ENCODE measurements around the gene GSTM2.

The GSTM2 gene

GRCh38 chr1:109624201-109625010, 43.5 kb upstream of the GSTM2 start:
- H3K4me3 ChIP-seq (ENCODE audit: low read length) = no peak overlapping the region
- H3K4me1 ChIP-seq (ENCODE audit: insufficient read depth, low read length) = no peaks in the 10 kb centered on the region
- H3K36me3 ChIP-seq (ENCODE audit: insufficient read depth, low read depth, low read length) = peaks cover 35% of the 10 kb centered on the region

GRCh38 chr1:109625176-109625575, 42.7 kb upstream of the GSTM2 start:
- Histone ChIP-seq H3K27ac (ENCODE audit: low read length) (no peak overlapping the region), H3K9me3 (ENCODE audit: insufficient read depth, low read depth, low read length) (no peaks in the 10 kb centered on the region), H3K36me3 (ENCODE audit: insufficient read depth, low read depth, low read length) (peaks cover 40% of the 10 kb centered on the region), H3K27me3 (ENCODE audit: insufficient read depth, low read length) (no peaks in the 10 kb centered on the region), H3K4me3 (ENCODE audit: low read length) (no peak overlapping the region), H3K9ac (ENCODE audit: low read depth, low read length) (no peak overlapping the region), H3K4me1 (ENCODE audit: insufficient read depth, low read length) (no peaks in the 10 kb centered on the region)

More at GRCh38 chr1:109624201-109625010, 43.5 kb upstream of the GSTM2 start:
- no peak overlapping the region for H3K9ac ChIP-seq (ENCODE audit: low read depth, low read length)
- H3K9me3 ChIP-seq (ENCODE audit: insufficient read depth, low read depth, low read length) = no peaks in the 10 kb centered on the region
- no peaks in the 10 kb centered on the region for H3K27me3 ChIP-seq (ENCODE audit: insufficient read depth, low read length)
- no peak overlapping the region for H3K27ac ChIP-seq (ENCODE audit: low read length)

DNA sequence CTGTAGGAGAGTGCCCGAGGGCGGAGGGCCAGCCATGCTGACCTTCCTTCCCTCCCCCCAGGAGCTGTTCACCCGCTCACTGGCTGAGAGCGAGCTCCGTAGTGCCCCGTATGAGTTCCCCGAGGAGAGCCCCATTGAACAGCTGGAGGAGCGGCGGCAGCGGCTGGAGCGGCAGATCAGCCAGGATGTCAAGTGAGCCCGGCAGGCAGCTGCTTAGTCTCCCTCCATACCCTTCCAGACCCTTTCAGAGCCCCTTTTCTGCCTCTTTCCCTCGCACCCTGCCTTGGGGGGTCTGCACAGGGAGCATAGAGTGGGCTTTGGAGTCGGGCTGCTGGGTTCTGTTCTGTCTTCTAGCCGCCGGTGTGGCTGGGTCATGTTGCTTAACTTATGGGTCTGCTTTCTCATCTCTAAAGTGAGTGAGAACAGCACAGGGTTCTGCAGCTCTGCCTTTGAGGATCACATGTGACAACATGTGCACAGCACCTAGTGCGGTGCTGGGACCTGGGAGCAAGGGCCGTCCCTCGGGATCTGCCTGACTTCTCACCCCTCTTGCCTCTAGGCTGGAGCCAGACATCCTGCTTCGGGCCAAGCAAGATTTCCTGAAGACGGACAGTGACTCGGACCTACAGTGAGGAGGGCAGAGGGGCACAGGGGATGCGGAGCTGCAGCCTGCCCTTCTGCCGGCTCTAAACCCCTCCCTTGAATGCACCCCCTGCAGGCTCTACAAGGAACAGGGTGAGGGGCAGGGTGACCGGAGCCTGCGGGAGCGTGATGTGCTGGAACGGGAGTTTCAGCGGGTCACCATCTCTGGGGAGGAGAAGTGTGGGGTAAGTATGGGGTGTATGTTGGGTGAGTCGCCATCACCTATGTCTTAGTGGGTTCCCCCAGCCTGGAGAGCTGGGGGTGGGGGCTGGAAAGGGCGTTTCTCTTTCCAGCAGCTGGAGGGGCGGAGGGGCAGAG, 42.0 kb upstream of the GSTM2 start:
- Histone ChIP-seq H3K4me1 (ENCODE audit: insufficient read depth, low read length) (no peaks in the 10 kb centered on the region), H3K9ac (ENCODE audit: low read depth, low read length) (no peak overlapping the region), H3K27me3 (ENCODE audit: insufficient read depth, low read length) (no peaks in the 10 kb centered on the region), H3K36me3 (ENCODE audit: insufficient read depth, low read depth, low read length) (peaks cover 43% of the 10 kb centered on the region), H3K4me3 (ENCODE audit: low read length) (no peak overlapping the region), H3K9me3 (ENCODE audit: insufficient read depth, low read depth, low read length) (no peaks in the 10 kb centered on the region), H3K27ac (ENCODE audit: low read length) (no peak overlapping the region)

GRCh38 chr1:109626682-109627408, 41.0 kb upstream of the GSTM2 start:
- Histone ChIP-seq H3K9me3 (ENCODE audit: insufficient read depth, low read depth, low read length) (no peaks in the 10 kb centered on the region), H3K4me1 (ENCODE audit: insufficient read depth, low read length) (no peaks in the 10 kb centered on the region), H3K4me3 (ENCODE audit: low read length) (no peak overlapping the region), H3K36me3 (ENCODE audit: insufficient read depth, low read depth, low read length) (peaks cover 53% of the 10 kb centered on the region), H3K9ac (ENCODE audit: low read depth, low read length) (no peak overlapping the region), H3K27ac (ENCODE audit: low read length) (no peak overlapping the region), H3K27me3 (ENCODE audit: insufficient read depth, low read length) (no peaks in the 10 kb centered on the region)

DNA sequence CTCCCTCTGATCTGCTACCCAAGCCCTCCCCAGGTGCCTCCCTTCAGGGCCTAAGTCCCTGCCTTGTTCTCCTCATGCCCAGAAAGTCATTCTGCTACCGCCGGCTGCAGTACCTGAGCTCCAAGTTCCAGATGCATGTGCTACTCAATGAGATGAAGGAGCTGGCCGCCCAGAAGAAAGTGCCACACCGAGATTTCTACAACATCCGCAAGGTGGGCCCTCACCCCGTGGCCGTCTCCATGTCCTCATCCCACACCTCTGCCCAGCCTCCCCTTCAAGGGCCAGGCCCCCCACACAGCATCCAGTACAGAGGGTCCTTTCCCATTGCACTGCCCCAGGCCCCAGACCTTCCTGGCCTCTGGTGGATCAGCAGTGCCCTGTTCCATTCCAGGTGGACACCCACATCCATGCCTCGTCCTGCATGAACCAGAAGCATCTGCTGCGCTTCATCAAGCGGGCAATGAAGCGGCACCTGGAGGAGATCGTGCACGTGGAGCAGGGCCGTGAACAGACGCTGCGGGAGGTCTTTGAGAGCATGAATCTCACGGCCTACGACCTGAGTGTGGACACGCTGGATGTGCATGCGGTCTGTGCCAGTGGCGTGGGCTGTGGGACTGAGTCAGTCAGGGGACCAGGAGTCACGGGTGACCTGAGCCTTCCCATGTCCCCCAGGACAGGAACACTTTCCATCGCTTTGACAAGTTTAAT, 40.0 kb upstream of the GSTM2 start:
- Histone ChIP-seq H3K9ac (ENCODE audit: low read depth, low read length) (no peak overlapping the region), H3K9me3 (ENCODE audit: insufficient read depth, low read depth, low read length) (no peaks in the 10 kb centered on the region), H3K4me1 (ENCODE audit: insufficient read depth, low read length) (no peaks in the 10 kb centered on the region), H3K27me3 (ENCODE audit: insufficient read depth, low read length) (no peaks in the 10 kb centered on the region), H3K27ac (ENCODE audit: low read length) (no peak overlapping the region), H3K4me3 (ENCODE audit: low read length) (no peak overlapping the region), H3K36me3 (ENCODE audit: insufficient read depth, low read depth, low read length) (peaks cover 53% of the 10 kb centered on the region)

DNA sequence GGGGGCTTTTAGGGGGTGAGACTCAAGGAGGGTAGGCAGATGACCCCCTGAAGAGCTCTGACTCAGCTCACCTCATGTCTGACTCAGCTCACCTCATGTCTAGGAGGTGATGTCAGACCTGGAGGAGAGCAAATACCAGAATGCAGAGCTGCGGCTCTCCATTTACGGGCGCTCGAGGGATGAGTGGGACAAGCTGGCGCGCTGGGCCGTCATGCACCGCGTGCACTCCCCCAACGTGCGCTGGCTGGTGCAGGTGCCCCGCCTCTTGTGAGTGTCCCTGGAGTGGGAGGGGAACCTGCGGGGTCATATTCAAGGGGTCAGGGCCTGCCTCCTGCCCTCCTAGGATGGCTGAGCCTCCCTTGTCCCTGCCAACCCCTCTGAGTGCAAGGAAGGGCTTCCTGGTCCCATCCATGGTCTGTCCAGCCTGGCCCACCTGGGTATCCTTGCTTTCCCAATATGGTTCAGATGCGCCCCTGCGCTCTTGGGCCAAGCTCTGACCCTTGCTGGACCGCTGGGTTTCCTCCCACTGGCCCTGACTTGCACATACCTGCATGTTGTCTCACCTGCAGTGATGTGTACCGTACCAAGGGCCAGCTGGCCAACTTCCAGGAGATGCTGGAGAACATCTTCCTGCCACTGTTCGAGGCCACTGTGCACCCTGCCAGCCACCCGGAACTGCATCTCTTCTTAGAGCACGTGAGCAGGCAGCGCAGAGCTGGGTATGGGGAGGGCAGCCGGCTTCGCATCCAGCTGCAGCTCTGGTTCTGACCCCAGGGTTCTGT, 39.1 kb upstream of the GSTM2 start:
- no peaks in the 10 kb centered on the region for H3K27me3 ChIP-seq (ENCODE audit: insufficient read depth, low read length)
- H3K9ac ChIP-seq (ENCODE audit: low read depth, low read length) = no peak overlapping the region
- H3K4me3 ChIP-seq (ENCODE audit: low read length) = no peak overlapping the region
- H3K9me3 ChIP-seq (ENCODE audit: insufficient read depth, low read depth, low read length) = no peaks in the 10 kb centered on the region
- H3K4me1 ChIP-seq (ENCODE audit: insufficient read depth, low read length) = no peaks in the 10 kb centered on the region
- H3K27ac ChIP-seq (ENCODE audit: low read length) = no peak overlapping the region
- H3K36me3 ChIP-seq (ENCODE audit: insufficient read depth, low read depth, low read length) = peaks cover 53% of the 10 kb centered on the region

DNA sequence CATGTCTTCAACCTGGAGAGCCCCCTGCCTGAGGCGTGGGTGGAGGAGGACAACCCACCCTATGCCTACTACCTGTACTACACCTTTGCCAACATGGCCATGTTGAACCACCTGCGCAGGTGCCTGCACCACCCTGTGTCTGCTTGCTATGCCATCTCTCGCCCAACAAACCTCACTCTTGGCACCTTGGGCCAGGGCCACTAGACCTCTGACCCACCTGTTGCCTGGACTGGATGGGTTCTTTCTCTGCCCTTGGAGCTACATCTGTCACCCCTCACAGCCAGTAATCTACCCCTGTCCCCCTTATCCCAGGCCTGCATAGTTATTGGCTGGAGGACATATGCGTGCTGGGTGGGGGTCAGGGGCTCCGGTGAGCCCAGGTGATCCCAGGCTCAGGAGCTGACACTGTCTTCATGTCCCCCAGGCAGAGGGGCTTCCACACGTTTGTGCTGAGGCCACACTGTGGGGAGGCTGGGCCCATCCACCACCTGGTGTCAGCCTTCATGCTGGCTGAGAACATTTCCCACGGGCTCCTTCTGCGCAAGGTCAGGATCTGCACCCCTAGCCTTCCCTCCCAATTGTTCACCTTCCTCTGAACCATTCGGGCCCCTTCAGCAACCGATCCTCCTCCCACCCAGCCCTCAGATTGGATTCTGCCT, 38.4 kb upstream of the GSTM2 start:
- Histone ChIP-seq H3K4me1 (ENCODE audit: insufficient read depth, low read length) (no peaks in the 10 kb centered on the region; the same call in 1 of the 2 replicates), H3K9me3 (ENCODE audit: insufficient read depth, low read depth, low read length) (no peaks in the 10 kb centered on the region), H3K27ac (ENCODE audit: low read length) (no peak overlapping the region), H3K9ac (ENCODE audit: low read depth, low read length) (no peak overlapping the region), H3K36me3 (ENCODE audit: insufficient read depth, low read depth, low read length) (peaks cover 53% of the 10 kb centered on the region), H3K4me3 (ENCODE audit: low read length) (no peak overlapping the region), H3K27me3 (ENCODE audit: insufficient read depth, low read length) (no peaks in the 10 kb centered on the region)

GRCh38 chr1:109630081-109630897, 37.6 kb upstream of the GSTM2 start:
- Histone ChIP-seq H3K9ac (ENCODE audit: low read depth, low read length) (no peak overlapping the region), H3K36me3 (ENCODE audit: insufficient read depth, low read depth, low read length) (peaks cover 53% of the 10 kb centered on the region), H3K4me3 (ENCODE audit: low read length) (no peak overlapping the region), H3K27me3 (ENCODE audit: insufficient read depth, low read length) (no peaks in the 10 kb centered on the region), H3K9me3 (ENCODE audit: insufficient read depth, low read depth, low read length) (no peaks in the 10 kb centered on the region), H3K4me1 (ENCODE audit: insufficient read depth, low read length) (no peaks in the 10 kb centered on the region; the same call in 1 of the 2 replicates), H3K27ac (ENCODE audit: low read length) (no peak overlapping the region)

- Histone ChIP-seq H3K27ac (ENCODE audit: low read length) (no peak overlapping the region), H3K9ac (ENCODE audit: low read depth, low read length) (no peak overlapping the region), H3K27me3 (ENCODE audit: insufficient read depth, low read length) (no peaks in the 10 kb centered on the region), H3K36me3 (ENCODE audit: insufficient read depth, low read depth, low read length) (peaks cover 49% of the 10 kb centered on the region), H3K9me3 (ENCODE audit: insufficient read depth, low read depth, low read length) (no peaks in the 10 kb centered on the region), H3K4me1 (ENCODE audit: insufficient read depth, low read length) (peaks cover 1% of the 10 kb centered on the region; the same call in 1 of the 2 replicates), H3K4me3 (ENCODE audit: low read length) (no peak overlapping the region)
These were observed 36.9 kb upstream of the GSTM2 start for GRCh38 chr1:109630898-109631512.
